ENCODE measurements around the gene NMU. TPM values are rescaled to one million over a fixed set of nuclear protein-coding genes. Genes with fewer than 3 reads are reported as not detected.

Gene NMU
- total and polyA plus RNA-seq, 2 donors from 2014 or later, result 0.54 to 0.79 TPM

DNA sequence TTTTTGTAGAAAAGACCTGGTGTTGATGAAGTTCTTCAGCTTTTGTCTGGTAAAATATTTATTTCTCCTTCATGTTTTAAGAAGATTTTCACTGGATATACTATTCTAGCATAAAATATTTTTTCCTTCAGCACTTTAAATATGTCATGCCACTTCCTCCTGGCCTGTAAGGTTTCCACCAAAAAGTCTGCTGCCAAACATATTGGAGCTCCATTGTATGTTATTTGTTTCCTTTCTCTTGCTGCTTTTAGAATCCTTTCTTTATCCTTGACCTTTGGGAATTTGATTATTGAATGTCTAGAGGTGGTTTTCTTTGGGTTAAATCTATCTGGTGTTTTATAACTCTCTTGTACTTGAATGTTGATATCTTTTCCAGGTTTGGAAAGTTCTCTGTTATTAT lies 35.6 kb upstream of the NMU start:
- FAIRE-seq (no peak), DNase-seq (no peak)
- intact Hi-C loops (cut with DNase I), result no loop called here
- no peak overlapping the region for H3K27ac ChIP-seq (ENCODE audit: low read depth in 2 of 2, low read length in 2 of 2)
- no peaks in the 10 kb centered on the region for H3K27me3 ChIP-seq (ENCODE audit: control insufficient read depth, insufficient read depth, low read length)
- H3K9ac ChIP-seq (ENCODE audit: low read length in 3 of 3), result no peak overlapping the region
- H3K36me3 ChIP-seq (ENCODE audit: control insufficient read depth in 2 of 3, insufficient read depth in 3 of 3, low read length in 3 of 3), result no peaks in the 10 kb centered on the region
- TF ChIP-seq, protein P1, sequence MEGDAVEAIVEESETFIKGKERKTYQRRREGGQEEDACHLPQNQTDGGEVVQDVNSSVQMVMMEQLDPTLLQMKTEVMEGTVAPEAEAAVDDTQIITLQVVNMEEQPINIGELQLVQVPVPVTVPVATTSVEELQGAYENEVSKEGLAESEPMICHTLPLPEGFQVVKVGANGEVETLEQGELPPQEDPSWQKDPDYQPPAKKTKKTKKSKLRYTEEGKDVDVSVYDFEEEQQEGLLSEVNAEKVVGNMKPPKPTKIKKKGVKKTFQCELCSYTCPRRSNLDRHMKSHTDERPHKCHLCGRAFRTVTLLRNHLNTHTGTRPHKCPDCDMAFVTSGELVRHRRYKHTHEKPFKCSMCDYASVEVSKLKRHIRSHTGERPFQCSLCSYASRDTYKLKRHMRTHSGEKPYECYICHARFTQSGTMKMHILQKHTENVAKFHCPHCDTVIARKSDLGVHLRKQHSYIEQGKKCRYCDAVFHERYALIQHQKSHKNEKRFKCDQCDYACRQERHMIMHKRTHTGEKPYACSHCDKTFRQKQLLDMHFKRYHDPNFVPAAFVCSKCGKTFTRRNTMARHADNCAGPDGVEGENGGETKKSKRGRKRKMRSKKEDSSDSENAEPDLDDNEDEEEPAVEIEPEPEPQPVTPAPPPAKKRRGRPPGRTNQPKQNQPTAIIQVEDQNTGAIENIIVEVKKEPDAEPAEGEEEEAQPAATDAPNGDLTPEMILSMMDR (IDR thresholded peaks at IDR 0.05; ENCODE audit: borderline replicate concordance, extremely low read depth, insufficient read depth), result no peak
- H3K4me3 ChIP-seq (ENCODE audit: low read length in 3 of 3), result no peak overlapping the region
- H3K9me3 ChIP-seq (ENCODE audit: control insufficient read depth in 2 of 3, insufficient read depth in 1 of 3, low read length in 3 of 3), result peaks cover 0 to 5% (median 0%) of the 10 kb centered on the region in 3 donors
- H3K4me1 ChIP-seq (ENCODE audit: control insufficient read depth in 2 of 3, insufficient read depth in 2 of 3, low read depth in 1 of 3, low read length in 3 of 3), result no peaks in the 10 kb centered on the region

DNA sequence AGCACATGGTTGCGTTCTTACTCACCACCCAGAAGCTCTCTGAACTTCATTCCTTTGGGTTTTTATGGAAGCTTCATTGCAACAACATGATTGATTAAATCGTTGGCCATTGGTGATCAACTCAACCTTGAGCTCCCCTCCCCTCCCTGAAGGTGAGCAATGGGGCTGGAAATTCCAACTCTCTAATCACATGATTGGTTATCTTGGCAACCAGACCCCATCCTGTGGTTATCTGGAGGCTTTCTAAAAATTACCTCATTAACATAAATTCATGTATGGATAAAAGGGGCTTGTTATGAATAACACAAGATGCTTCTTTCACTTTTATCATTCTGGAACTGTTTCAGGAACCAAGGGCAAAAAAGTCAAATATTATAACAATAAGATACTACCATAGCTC lies 34.6 kb upstream of the NMU start:
- Histone ChIP-seq H3K4me3 (ENCODE audit: low read length in 3 of 3) (no peak overlapping the region), H3K27ac (ENCODE audit: low read depth in 2 of 2, low read length in 2 of 2) (no peak overlapping the region), H3K4me1 (ENCODE audit: control insufficient read depth in 2 of 3, insufficient read depth in 2 of 3, low read depth in 1 of 3, low read length in 3 of 3) (no peaks in the 10 kb centered on the region), H3K36me3 (ENCODE audit: control insufficient read depth in 2 of 3, insufficient read depth in 3 of 3, low read length in 3 of 3) (no peaks in the 10 kb centered on the region), H3K27me3 (ENCODE audit: control insufficient read depth, insufficient read depth, low read length) (no peaks in the 10 kb centered on the region), H3K9ac (ENCODE audit: low read length in 3 of 3) (no peak overlapping the region), H3K9me3 (ENCODE audit: control insufficient read depth in 2 of 3, insufficient read depth in 1 of 3, low read length in 3 of 3) (peaks cover 0 to 5% (median 0%) of the 10 kb centered on the region in 3 donors)
- TF ChIP-seq, protein P1 (IDR thresholded peaks at IDR 0.05; ENCODE audit: borderline replicate concordance, extremely low read depth, insufficient read depth), result no peak
- DNase-seq (no peak), FAIRE-seq (no peak)
- intact Hi-C loops (cut with DNase I), result no loop called here

DNA sequence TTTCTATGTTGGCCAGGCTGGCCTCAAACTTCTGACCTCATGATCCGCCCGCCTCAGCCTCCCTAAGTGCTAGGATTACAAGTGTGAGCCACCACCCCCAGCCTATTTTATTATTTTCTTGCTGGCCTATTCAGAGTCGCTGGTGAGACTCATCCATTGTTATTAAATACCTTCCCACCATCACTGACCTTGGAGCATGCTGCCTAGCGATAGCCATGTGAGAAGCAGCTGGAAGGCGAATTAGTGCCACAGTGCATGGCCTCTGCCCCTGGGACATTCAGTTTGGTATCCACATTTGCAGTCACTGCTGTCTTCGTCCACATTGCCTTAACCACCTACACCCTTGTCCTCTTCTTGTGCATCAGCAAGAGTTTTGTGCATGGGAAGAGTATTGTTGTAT lies 32.4 kb upstream of the NMU start:
- Histone ChIP-seq H3K9me3 (ENCODE audit: control insufficient read depth in 2 of 3, insufficient read depth in 1 of 3, low read length in 3 of 3) (peaks cover 0 to 5% (median 0%) of the 10 kb centered on the region in 3 donors), H3K36me3 (ENCODE audit: control insufficient read depth in 2 of 3, insufficient read depth in 3 of 3, low read length in 3 of 3) (no peaks in the 10 kb centered on the region), H3K27ac (ENCODE audit: low read depth in 2 of 2, low read length in 2 of 2) (no peak overlapping the region), H3K4me1 (ENCODE audit: control insufficient read depth in 2 of 3, insufficient read depth in 2 of 3, low read depth in 1 of 3, low read length in 3 of 3) (no peaks in the 10 kb centered on the region), H3K9ac (ENCODE audit: low read length in 3 of 3) (no peak overlapping the region), H3K4me3 (ENCODE audit: low read length in 3 of 3) (no peak overlapping the region), H3K27me3 (ENCODE audit: control insufficient read depth, insufficient read depth, low read length) (no peaks in the 10 kb centered on the region)
- FAIRE-seq (no peak), DNase-seq (no peak)
- TF ChIP-seq, protein P1 (IDR thresholded peaks at IDR 0.05; ENCODE audit: borderline replicate concordance, extremely low read depth, insufficient read depth), result no peak
- intact Hi-C loops (cut with DNase I), result no loop called here

- FAIRE-seq (no peak), DNase-seq (no peak)
- H3K36me3 ChIP-seq (ENCODE audit: control insufficient read depth in 2 of 3, insufficient read depth in 3 of 3, low read length in 3 of 3), result no peaks in the 10 kb centered on the region
- no peaks in the 10 kb centered on the region for H3K4me1 ChIP-seq (ENCODE audit: control insufficient read depth in 2 of 3, insufficient read depth in 2 of 3, low read depth in 1 of 3, low read length in 3 of 3)
- H3K9ac ChIP-seq (ENCODE audit: low read length in 3 of 3), result no peak overlapping the region
- TF ChIP-seq, protein P1 (IDR thresholded peaks at IDR 0.05; ENCODE audit: borderline replicate concordance, extremely low read depth, insufficient read depth), result no peak
- H3K9me3 ChIP-seq (ENCODE audit: control insufficient read depth in 2 of 3, insufficient read depth in 1 of 3, low read length in 3 of 3), result no peaks in the 10 kb centered on the region
- no peak overlapping the region for H3K27ac ChIP-seq (ENCODE audit: low read depth in 2 of 2, low read length in 2 of 2)
- H3K4me3 ChIP-seq (ENCODE audit: low read length in 3 of 3), result no peak overlapping the region
- H3K27me3 ChIP-seq (ENCODE audit: control insufficient read depth, insufficient read depth, low read length), result no peaks in the 10 kb centered on the region
- intact Hi-C loops (cut with DNase I), result no loop called here
These were observed 30.4 kb upstream of the NMU start for GRCh38 chr4:55666535-55666934.

Measured in kidney (tissue), 14 donors.